Measurements from ENCODE around the gene SDK1.
A peak's percentile ranks its signal among the peaks of the same experiment; 100 is the strongest.

Gene SDK1

GRCh38 chr7:4137552-4137951 lies 836.5 kb downstream of the SDK1 start:
- H3K27me3 ChIP-seq (ENCODE audit: insufficient read depth, poor library complexity, severe bottlenecking), result no peaks in the 10 kb centered on the region
- TF ChIP-seq CTCF (IDR thresholded peaks at IDR 0.05; ENCODE audit: poor library complexity, severe bottlenecking), result no peak
- H3K36me3 ChIP-seq (ENCODE audit: low read depth), result no peaks in the 10 kb centered on the region
- no peaks in the 10 kb centered on the region for H3K9me3 ChIP-seq (ENCODE audit: severe bottlenecking)
- DNase-seq (ENCODE audit: low spot score) (peak; percentile 5), ATAC-seq (ENCODE audit: low read depth) (no peak)
- H3K27ac ChIP-seq (ENCODE audit: poor library complexity, severe bottlenecking), result no peak overlapping the region
- no peaks in the 10 kb centered on the region for H3K4me1 ChIP-seq (ENCODE audit: insufficient read depth, poor library complexity, severe bottlenecking)
- no peak overlapping the region for H3K4me3 ChIP-seq (ENCODE audit: severe bottlenecking)

GRCh38 chr7:4138866-4139265 lies 837.8 kb downstream of the SDK1 start:
- no peaks in the 10 kb centered on the region for H3K36me3 ChIP-seq (ENCODE audit: low read depth)
- ATAC-seq (ENCODE audit: low read depth) (no peak), DNase-seq (ENCODE audit: low spot score) (peak; percentile 45)
- no peak overlapping the region for H3K4me3 ChIP-seq (ENCODE audit: severe bottlenecking)
- H3K9me3 ChIP-seq (ENCODE audit: severe bottlenecking), result no peaks in the 10 kb centered on the region
- no peaks in the 10 kb centered on the region for H3K4me1 ChIP-seq (ENCODE audit: insufficient read depth, poor library complexity, severe bottlenecking)
- no peak overlapping the region for H3K27ac ChIP-seq (ENCODE audit: poor library complexity, severe bottlenecking)
- TF ChIP-seq CTCF (IDR thresholded peaks at IDR 0.05; ENCODE audit: poor library complexity, severe bottlenecking), result no peak
- no peaks in the 10 kb centered on the region for H3K27me3 ChIP-seq (ENCODE audit: insufficient read depth, poor library complexity, severe bottlenecking)

DNA sequence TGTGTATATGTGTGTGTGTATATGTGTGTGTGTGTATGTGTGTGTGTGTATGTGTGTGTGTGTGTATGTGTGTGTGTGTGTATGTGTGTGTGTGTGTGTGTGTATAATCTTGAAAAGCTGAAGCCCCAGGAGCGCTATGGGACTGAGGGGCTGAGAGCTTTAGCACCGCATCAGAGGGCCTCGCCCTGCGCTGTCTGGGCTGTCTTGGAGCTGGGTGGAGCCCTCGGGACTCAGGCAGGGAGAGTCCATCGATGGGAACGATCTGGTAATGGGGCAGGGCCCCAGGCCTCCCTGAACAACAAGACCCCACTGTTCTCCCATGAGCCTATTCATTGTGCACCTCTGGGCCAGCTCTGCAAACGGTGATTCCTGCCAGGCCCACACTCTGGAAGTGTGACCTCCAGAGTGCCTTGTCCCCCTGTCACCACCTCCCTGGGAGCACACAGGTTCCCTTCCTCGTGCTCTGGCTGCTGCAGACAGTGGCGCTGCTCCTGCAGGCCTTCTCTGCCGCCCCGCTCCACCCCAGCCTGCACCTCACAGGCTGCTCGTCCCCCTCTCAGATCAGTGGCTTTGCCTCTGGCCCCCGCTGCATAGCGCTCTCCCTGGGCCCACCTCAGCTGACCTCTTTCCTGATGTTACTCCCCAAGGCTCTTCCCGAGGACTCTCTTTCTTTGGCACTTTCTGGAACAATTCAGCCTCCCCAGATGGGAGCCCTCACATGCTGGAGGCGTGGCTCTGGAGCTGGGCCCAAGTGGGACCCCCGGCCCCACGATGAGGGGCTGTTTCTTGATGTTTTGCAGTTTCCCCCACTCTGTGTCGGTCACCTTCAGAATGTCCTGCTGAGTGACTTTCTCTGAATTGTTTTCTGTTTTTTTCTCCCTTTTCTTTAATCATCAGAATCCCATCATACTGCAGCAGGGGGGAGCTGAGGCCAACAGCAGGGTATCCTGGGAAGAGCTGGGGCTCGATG lies 838.9 kb downstream of the SDK1 start:
- Histone ChIP-seq H3K27me3 (ENCODE audit: insufficient read depth, poor library complexity, severe bottlenecking) (no peaks in the 10 kb centered on the region), H3K4me1 (ENCODE audit: insufficient read depth, poor library complexity, severe bottlenecking) (no peaks in the 10 kb centered on the region), H3K27ac (ENCODE audit: poor library complexity, severe bottlenecking) (no peak overlapping the region), H3K9me3 (ENCODE audit: severe bottlenecking) (peaks cover under 1% of the 10 kb centered on the region), H3K4me3 (ENCODE audit: severe bottlenecking) (no peak overlapping the region), H3K36me3 (ENCODE audit: low read depth) (no peaks in the 10 kb centered on the region)
- DNase-seq (ENCODE audit: low spot score) (peak; percentile 49), ATAC-seq (ENCODE audit: low read depth) (no peak)
- TF ChIP-seq CTCF (IDR thresholded peaks at IDR 0.05; ENCODE audit: poor library complexity, severe bottlenecking), result no peak

DNA sequence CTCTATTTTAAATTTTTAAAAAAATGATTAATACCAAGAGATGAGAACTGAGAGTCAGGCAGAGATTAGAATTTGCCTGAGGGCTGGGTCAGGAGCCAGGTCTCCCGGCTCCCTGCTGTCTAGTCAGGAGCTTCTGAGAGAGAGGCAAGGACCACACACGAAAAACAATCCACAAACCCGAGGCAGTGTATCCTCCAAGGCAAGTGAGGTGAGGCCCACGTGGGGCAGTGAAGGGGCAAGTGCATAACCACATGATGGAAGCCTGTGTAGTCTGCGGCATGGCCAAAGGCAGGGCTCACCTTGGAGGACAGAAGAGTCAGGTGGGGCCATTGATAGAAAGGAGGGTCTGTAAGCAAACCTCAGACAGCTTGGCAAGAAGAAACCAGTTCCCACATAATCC lies 839.9 kb downstream of the SDK1 start:
- no peak overlapping the region for H3K4me3 ChIP-seq (ENCODE audit: severe bottlenecking)
- DNase-seq (ENCODE audit: low spot score) (no peak), ATAC-seq (ENCODE audit: low read depth) (no peak)
- H3K36me3 ChIP-seq (ENCODE audit: low read depth), result no peaks in the 10 kb centered on the region
- H3K27ac ChIP-seq (ENCODE audit: poor library complexity, severe bottlenecking), result no peak overlapping the region
- no peaks in the 10 kb centered on the region for H3K4me1 ChIP-seq (ENCODE audit: insufficient read depth, poor library complexity, severe bottlenecking)
- TF ChIP-seq CTCF (IDR thresholded peaks at IDR 0.05; ENCODE audit: poor library complexity, severe bottlenecking), result no peak
- H3K9me3 ChIP-seq (ENCODE audit: severe bottlenecking), result peaks cover 1% of the 10 kb centered on the region
- H3K27me3 ChIP-seq (ENCODE audit: insufficient read depth, poor library complexity, severe bottlenecking), result no peaks in the 10 kb centered on the region

- H3K36me3 ChIP-seq (ENCODE audit: low read depth), result no peaks in the 10 kb centered on the region
- H3K4me3 ChIP-seq (ENCODE audit: severe bottlenecking), result no peak overlapping the region
- TF ChIP-seq CTCF (IDR thresholded peaks at IDR 0.05; ENCODE audit: poor library complexity, severe bottlenecking), result no peak
- peaks cover 1% of the 10 kb centered on the region for H3K9me3 ChIP-seq (ENCODE audit: severe bottlenecking)
- DNase-seq (ENCODE audit: low spot score), result peak; percentile 15
- no peaks in the 10 kb centered on the region for H3K4me1 ChIP-seq (ENCODE audit: insufficient read depth, poor library complexity, severe bottlenecking)
- no peaks in the 10 kb centered on the region for H3K27me3 ChIP-seq (ENCODE audit: insufficient read depth, poor library complexity, severe bottlenecking)
- no peak for ATAC-seq (ENCODE audit: low read depth)
- H3K27ac ChIP-seq (ENCODE audit: poor library complexity, severe bottlenecking), result no peak overlapping the region
Observed at GRCh38 chr7:4143006-4143405, 842.0 kb downstream of the SDK1 start.

Data from RWPE2 (cell line).